HG03135 (cell line): Measurements from ENCODE around the gene AOPEP.

Experiments used
- ATAC-seq: cut with Tn5 transposase; IDR thresholded peaks from one replicate; pipeline ENCODE4 v1.9.1; 2021; ENCODE audit warnings: mild to moderate bottlenecking, moderate library complexity; ENCODE audit not compliant: unreplicated experiment

The AOPEP gene

DNA sequence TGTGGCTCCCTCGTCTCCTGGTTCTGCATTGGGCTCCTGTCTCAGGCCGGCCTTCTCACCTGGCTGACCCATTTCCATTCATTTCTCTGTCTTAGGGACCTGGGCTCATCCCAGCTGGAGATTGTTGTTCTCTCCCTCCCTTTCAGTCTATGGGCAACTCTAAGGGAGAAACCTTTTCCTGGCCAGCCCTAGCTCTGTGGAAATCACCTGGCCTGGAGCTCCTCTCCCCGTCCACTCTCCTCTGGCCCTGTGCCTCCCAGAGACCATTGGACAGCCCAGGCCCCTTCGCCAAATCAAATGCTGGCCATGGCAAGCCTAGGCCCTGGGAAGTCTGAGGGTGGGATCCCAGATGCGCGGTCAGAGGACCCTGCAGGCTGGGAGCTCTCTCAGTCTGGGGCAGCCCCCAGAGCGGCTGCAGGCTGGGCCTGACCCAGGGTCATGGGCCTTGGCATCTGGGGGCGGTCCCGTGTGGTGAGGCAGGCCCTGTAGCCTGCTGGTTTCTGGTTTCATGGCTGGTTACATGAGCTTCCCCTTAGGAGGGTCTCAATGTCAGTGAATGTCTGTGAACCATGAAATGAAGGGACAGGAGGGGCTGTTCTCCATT lies 253.5 kb downstream of the AOPEP start:
- no peak for ATAC-seq

GRCh38 chr9:94980947-94981722 lies 254.6 kb downstream of the AOPEP start:
- no peak for ATAC-seq

- ATAC-seq, result no peak
Measured at GRCh38 chr9:94981723-94982090, 255.2 kb downstream of the AOPEP start.

DNA sequence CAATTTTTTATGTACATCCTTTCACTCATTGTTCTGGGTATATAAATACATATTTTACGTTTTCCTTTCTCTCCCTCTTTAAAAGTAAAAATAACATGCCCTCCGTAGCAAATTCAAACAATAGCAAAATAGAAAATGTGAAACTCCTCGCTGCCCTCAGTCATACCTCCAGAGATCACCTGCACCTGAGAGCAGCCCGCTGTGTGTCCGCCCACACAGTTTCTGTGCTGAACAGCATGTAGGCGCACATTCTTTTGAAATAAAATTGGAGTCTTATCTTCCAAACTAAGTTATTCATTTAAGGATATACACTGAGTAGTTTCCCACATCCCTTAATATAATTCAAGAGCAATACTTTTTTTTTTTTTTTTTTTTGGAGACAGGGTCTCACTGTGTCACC lies 255.7 kb downstream of the AOPEP start:
- no peak for ATAC-seq

DNA sequence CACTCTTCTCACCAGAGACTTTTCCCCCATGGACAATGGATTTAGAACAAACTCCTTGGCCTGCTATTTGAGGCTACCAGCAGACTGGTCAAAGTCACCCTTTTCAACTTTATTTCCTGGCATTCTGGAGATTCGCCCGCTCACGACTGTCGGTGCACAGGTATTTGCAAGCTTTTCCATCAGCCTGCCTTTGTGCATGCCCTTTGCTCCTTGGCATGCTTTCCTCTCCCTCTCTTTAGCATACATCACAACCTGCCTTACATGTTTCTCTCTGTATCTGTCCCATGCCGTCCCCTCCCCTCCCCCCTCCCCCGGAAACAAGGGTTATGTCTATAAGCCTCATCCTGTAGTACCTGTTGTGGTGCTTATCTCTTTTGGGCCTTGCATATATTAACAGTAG lies 257.1 kb downstream of the AOPEP start:
- ATAC-seq, result no peak

GRCh38 chr9:94984891-94985476 lies 258.5 kb downstream of the AOPEP start:
- ATAC-seq, result no peak

GRCh38 chr9:94985649-94986048 lies 259.1 kb downstream of the AOPEP start:
- no peak for ATAC-seq

DNA sequence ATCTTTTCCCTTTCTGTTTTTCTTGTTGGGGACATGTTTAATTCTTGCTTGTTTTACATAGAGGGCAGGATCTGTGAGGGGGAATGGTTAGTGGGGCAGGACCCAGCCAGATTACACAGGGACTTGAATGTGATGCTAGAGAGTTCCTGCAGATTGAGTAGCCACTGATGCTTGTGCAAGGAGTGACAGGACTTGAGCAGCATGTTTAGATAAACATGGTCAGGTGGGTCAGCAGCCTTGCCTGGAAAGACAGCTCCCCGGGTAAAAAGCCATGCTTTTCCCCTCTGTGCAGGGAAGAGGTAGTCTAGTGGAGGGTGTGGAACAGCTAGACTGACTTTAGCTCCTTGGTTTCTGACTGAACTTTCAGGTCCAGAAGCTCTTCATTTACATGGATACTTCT lies 261.2 kb downstream of the AOPEP start:
- no peak for ATAC-seq

- no peak for ATAC-seq
Measured at GRCh38 chr9:94990897-94991561, 264.5 kb downstream of the AOPEP start.

DNA sequence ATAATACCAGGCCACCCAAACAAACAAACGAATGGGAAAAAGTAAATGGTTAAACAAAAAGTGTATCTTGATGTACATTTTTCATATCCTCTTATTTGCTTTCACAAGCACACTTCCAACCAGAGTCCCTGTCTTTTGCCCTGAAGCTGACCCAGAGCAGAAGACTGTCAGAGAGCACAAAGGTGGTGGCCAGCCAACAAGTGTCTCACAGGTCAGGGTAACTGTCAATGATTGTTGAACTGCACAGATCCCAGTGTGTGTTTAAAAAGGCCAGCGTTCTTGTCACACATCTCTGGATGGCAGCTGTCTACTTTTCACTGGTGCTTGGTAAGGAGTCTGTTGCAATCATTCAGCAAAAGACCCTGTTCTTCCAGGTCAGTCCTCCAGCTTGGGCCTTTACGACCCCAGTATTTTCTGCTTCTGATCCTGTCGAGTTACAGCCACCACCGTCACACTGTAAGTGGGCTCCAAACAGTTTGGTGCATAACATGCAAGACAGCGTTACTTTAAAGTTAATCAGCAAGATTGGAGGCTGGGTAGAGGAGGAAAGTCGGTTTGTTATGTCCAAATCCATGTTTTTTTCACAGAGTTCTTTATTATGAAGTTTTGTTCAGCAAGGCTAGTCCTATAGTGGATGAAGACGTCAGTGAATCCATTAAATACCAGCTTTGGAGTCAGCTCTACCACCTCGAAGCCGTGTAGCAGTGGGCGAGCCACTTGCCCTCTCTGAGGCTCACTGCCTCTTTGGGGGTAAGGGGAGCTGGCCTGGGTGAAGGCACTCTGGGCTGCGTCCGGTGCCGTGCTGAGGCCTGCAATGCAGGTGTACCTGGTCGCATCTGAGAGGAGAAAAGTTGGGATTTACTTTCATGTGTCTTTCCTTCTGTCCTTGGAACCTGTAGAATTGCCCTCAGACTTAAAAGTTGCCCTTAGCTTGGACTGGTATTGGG lies 265.7 kb downstream of the AOPEP start:
- ATAC-seq, result no peak

DNA sequence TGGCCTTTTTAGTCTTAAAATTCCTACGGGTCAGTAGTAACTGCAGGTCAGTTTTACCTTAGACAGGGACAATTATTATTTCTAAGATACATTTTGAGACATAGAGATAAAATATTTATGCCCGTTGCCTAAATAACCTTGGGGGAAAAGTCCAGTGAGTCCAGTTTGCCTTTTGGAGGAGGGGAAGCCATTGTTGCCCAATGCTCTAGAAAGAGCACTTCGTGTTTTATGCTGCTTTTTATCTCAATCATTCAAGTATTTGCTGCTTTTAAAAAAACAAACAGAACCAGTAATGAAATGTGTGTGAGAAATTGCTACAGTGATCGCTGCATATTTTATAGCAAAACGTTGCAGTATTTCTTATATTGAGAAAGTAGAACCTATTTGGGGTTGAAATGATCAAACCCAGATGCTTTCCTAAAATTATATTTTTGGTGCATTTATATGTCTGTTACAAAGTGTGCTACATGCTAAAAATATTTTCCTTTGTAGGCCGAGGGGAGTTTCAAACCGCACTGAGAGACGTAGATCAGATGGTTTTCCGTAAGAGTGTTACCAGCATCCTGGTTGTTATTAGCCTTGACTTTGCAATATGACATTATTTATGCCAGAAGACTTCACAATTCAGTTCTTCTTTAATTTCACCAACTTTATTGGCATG lies 266.8 kb downstream of the AOPEP start:
- no peak for ATAC-seq

GRCh38 chr9:94993821-94994165 lies 267.3 kb downstream of the AOPEP start:
- no peak for ATAC-seq

DNA sequence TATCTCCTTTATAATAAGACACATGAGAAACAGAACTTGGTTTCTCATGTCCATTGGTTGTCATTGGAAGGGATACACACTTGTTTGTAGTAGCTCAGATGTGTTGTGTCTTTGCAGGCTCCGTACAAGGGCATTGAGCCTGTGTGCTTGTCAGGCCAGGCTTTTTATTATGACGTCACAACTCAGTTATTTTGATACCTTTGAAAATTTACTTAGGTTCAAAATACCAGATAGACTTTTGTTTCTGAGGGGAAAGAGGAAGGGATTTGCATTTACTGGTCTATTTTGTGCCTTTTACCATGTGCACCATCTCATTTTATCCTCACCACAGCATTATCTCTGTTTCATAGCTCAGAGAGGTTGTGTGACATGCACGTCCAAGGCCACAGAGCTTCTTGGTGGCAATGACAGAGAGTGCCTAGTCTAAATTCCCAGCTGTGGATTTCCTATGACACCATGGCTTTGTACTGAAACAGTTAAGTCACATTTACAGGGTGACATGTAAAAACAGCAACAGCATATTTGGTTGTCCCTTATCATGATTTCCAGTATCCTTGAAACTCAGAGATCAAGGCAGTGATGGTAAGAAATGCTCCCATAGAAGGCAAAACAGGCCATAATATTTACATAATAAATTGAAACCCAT lies 268.7 kb downstream of the AOPEP start:
- ATAC-seq, result no peak

DNA sequence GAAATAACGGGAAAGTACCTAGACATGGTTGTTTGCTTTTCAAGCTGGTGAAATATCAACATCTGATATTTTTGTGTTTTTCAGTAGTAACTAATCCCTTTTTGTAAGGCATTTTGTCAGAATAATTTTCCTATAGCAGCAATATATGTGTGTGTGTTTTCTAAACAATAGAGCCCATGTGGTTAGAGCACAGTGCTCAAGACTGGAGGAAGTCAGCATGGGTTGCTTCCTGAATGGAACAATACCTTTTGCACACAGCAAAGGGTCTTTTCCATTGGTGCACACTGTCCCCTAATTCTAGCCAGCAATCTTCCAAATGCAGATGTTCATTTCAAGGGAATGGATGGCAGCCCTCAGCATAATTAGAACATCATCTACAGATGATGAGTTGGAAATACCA lies 270.1 kb downstream of the AOPEP start:
- ATAC-seq, result no peak

- no peak for ATAC-seq
Measured at GRCh38 chr9:94997727-94998126, 271.2 kb downstream of the AOPEP start.

GRCh38 chr9:94999832-95000231 lies 273.3 kb downstream of the AOPEP start:
- ATAC-seq, result no peak

- ATAC-seq, result no peak
Measured at GRCh38 chr9:95000821-95001220, 274.3 kb downstream of the AOPEP start.

GRCh38 chr9:95001720-95002119 lies 275.2 kb downstream of the AOPEP start:
- ATAC-seq, result no peak

DNA sequence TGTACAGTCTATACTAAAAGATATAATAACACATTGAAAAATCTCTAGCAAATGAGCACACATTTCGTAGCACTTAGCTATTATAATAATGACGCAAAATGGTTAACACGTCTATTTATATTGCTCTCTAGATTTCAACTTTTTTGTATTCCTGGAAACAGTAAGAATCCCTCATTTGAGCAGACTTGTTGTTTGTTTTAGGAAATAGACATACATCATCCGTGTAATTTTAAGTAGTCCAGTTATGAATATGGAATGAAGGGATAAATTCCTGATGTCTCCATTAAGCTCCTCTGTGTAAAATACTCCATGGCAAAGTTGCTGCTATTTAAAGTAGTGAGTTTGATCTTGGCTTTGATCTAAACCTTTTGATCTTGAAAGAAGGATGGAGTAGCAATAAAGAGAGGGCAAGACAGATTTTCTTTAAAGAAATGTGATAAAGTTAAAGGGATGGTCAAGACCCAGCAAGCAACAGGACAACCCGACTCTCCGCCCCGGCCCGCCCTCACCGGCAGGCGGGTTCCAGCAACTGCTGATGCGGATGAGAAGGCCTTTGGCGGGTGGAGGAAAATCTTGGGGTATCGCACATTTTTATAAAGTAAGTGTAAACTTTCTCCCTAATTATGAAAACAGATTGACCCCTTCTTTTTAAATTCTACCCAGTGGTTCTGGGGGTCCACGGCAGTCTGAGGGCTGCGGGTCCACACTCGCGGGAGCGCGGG lies 277.4 kb downstream of the AOPEP start:
- ATAC-seq, result no peak
